Stimulated activated CD4-positive, alpha-beta T cell treated with anti-CD3 and anti-CD28 coated beads, Interleukin-1b, Interleukin-23, amount 100 ng/mL, for 48 hours (primary cell): ENCODE results near the gene SEZ6L2.
"Not testable (repeated sequence)": the region's sequence is repeated elsewhere in the genome, so short reads cannot be mapped to it uniquely, and the experiment has no call there.

Experiments used
- DNase-seq: peaks from one replicate; pipeline ENCODE4 v3.0.0-alpha.2; 2020

Gene SEZ6L2

DNA sequence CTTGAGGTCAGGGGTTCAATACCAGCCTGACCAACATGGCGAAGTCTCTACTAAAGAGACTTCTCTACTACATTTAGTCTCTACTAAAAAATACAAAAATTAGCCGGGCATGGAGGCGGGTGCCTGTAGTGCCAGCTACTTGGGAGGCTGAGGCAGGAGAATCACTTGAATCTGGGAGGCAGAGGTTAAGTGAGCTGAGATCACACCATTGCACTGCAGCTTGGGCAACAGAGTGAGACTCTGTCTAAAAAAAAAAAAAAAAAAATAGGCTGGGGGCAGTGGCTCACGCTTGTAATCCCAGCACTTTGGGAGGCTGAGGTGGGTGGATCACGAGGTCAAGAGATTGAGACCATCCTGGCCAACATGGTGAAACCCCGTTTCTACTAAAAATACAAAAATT lies 10.5 kb upstream of the SEZ6L2 start:
- not testable (repeated sequence) for DNase-seq

- no peak for DNase-seq
Measured at GRCh38 chr16:29909391-29909790, 10.0 kb upstream of the SEZ6L2 start.

- no peak for DNase-seq
Measured at GRCh38 chr16:29908719-29909220, 9.4 kb upstream of the SEZ6L2 start.

- DNase-seq: no peak
Measured at GRCh38 chr16:29907973-29908372, 8.6 kb upstream of the SEZ6L2 start.

- no peak for DNase-seq
Measured at GRCh38 chr16:29906520-29907244, 7.3 kb upstream of the SEZ6L2 start.

GRCh38 chr16:29905668-29906067 lies 6.3 kb upstream of the SEZ6L2 start:
- no peak for DNase-seq

GRCh38 chr16:29904947-29905346 lies 5.6 kb upstream of the SEZ6L2 start:
- no peak for DNase-seq

DNA sequence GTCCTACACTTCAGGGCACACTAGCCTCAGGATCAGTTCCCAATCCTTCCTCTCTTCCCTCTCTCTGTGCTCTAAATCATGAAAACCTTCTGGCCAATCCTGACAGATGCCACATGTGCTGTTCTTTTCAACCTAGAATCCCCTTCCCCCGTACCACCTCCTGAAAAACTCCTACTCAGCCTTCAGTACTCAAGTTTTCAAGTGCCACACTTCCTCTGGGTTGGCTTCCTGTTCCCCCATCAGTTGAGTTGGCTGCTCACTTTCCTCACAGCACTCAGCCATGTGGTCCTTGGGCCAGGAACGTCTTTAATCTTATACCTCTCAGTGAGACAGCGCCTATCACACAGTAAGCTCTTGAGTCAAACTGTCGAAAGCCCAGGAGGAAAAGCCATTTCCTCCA lies 4.2 kb upstream of the SEZ6L2 start:
- DNase-seq: no peak

- no peak for DNase-seq
Measured at GRCh38 chr16:29901607-29901945, 2.2 kb upstream of the SEZ6L2 start.

GRCh38 chr16:29900888-29901606 lies 1.7 kb upstream of the SEZ6L2 start:
- no peak for DNase-seq

DNA sequence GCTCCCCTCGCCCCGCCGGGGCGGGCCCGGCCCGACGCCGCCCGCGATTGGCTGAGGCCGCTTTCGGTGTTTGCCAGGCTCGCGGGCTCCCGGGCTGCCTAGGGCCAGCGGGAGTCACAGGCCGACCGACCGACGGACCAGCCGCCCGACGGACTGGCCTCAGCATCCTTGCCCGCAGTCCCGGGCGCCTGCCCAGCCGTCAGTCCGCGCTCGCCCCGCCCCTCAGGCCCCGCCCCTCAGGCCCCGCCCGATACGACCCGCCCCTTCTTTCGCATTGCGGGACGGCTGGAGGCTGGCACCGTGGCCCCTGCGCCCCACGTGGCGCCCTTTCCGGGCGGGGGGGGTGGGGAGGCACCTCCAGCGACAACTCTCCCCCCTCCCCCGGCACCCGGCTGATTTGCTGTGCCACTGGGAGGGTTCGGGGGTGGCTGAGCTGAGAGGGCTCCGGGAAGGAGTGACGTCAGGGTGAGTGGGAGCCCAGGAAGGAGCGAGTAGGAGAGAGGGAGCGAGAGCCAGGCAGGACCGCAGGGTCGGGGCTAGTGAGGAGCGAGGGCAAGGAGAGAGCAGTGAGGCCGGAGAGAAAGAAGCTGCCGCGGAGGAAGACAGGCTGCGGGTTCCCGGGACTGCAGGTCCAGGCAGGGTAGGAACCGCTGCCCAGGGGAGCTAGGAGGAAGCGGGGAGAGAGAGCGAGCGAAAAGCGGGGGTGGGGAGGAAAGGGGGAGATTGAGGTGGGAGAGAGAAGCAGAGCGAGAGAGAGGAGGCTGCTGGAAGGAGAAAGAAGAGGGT lies 945 bp upstream of the SEZ6L2 start, which contains the start of gene ASPHD1:
ASPHD1 (plus strand) TSS at position 387 of the 786 bp plus-strand sequence. CDS start 484 bp downstream, outside the sequence.
- peak; percentile 61 for DNase-seq

DNA sequence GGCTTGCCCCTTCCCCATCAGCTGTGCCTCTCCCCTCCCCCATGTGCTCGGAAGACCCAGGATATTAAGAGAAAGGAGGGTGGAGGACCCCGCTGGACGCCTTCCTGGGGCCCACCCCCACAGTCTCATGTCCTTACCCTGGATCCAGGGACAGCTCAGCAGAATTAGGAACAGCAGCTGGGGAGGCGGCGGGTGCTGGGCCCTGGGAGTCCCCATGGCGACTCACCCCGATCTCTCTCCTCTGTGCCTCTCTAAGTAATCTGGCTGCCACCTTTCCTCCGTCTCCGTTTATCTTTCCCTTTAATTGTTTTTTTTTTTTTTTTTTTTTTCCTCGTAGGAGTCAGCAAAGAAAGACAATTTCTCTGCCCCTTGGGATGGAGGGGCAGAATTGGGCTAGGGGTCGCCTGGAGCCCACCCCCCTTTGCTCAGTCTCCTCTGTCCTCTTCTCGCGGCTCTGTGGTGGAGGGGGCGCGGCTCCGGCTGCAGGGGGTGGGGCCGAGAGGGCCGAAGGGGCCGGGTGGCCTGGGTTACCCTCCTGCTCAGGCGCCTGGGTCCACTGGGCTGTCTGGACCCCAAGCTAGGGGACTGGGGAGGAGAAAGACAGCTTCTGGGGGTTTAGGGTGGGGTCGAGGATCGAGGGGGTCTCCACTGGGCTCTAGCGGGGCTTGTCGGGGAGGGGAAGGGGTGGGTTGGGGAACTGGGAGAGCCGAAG lies 390 bp downstream of the SEZ6L2 start:
- no peak for DNase-seq

DNA sequence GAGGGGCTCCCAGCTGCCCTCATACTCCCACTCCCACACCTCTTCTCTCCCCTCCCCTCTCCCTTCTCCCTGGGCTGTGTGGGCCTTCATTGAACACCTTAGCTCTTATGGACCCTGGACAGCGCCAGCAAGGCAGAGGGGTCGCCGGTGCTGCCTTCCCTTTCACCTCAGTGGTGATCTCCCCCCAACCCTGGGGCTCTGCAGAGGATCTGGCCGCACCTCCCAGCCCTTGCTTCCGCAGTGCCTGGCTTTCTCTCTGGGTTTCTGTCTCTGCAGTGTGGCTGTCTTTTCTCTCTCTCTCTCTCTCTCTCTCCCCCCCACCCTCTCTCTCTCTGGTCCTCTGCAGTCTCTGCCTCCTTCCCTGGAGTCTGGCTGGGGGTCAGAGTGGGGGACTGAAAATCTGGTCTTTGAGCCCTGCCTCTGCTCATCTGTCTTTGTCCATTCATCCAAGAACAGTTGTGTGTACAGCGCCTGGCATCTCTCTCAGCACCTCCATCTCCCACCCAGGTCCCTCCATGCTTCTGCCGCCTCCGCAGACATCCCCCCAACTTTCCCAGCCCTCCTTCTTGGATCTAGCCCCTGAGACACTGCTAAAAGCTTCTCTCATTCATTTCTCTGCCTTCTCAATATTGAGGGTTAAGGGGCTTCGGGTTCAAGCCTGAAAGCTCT lies 1.1 kb downstream of the SEZ6L2 start:
- no peak for DNase-seq

- no peak for DNase-seq
Measured at GRCh38 chr16:29897333-29897732, 2.0 kb downstream of the SEZ6L2 start.

- no peak for DNase-seq
Measured at GRCh38 chr16:29896841-29897240, 2.5 kb downstream of the SEZ6L2 start.

- no peak for DNase-seq
Measured at GRCh38 chr16:29894352-29894751, 5.0 kb downstream of the SEZ6L2 start.

GRCh38 chr16:29893553-29893952 lies 5.8 kb downstream of the SEZ6L2 start:
- DNase-seq: no peak

DNA sequence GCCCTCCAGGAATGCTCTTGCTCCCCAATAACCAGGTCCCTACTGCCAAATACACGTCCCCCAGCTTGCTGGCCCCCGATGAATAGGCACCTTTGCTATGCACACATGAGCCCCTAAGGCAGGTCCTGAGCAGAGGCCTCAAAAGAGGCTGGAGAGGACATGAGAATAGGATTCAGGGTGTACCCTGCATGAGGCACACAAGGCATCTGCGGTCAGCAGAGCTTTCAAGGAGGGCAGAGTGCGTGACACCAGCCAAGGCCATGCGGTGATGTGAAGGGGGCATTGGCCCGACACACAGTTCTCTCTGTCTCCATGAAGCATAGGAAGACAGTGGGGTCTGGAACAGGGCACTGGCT lies 6.9 kb downstream of the SEZ6L2 start:
- DNase-seq: no peak

DNA sequence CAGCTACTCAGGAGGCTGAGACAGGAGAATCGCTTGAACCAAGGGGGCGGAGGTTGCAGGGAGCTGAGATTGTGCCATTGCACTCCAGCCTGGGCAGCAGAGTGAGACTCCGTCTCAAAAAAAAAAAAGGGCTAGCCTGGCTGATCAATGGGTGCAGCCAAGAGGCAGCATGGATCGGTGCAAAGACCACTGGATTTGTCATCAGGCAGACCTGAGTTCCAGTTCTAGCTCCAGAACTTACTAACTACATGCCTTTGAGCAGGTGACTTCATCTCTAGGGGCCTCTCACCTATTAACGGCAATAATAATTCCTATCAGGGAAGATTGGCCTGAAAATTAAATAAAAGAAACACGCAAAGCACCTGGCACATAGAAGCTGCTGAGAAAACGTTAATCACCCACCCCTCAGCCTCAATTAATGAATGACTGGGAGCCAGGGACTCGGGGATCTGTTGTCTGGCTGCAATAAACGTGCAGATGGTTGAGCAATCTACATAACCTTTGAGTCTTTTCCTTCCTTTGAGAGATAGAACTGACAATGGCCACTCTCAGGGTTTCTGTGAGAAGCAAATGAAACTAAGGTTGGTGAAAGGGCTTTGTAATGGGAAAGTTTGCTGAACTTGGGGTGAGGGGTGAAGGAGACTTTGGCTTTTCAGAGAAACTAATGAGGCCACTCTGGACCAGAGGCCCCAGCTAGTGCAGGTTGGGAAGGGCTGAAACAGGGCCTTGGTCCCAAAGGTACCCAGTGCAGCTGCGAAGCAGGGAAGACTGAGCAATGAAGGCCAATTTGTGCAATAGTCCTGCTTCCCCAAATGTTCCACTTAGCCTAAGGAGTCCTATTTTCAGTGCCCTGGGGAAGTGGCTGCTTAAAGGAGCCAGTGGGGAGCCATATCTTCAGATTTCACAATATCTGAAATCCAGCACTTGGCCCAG lies 7.6 kb downstream of the SEZ6L2 start:
- no peak for DNase-seq

- DNase-seq: not testable (repeated sequence)
Measured at GRCh38 chr16:29889372-29889771, 10.0 kb downstream of the SEZ6L2 start.

GRCh38 chr16:29883987-29884386 lies 15.4 kb downstream of the SEZ6L2 start:
- DNase-seq: no peak
